PC-3 (cell line): Measurements from ENCODE around the gene FOLR1.
"Not testable (repeated sequence)": the region's sequence is repeated elsewhere in the genome, so short reads cannot be mapped to it uniquely, and the experiment has no call there.

Source experiments
- EZH2 ChIP-seq: fragments of 300-600 bp; sonication (generic); IDR thresholded peaks from one replicate; pipeline ENCODE4 v1.6.1; 2017; ENCODE audit warnings: antibody characterized with exemption, mild to moderate bottlenecking, low read length; ENCODE audit not compliant: unreplicated experiment
- EZH2phosphoT487 ChIP-seq: fragments of 300-600 bp; sonication (generic); IDR thresholded peaks from 2 replicates; pipeline ENCODE4 v1.6.1; 2018; ENCODE audit warnings: mild to moderate bottlenecking, antibody characterized with exemption, low read length, borderline replicate concordance
- TF ChIP-seq, protein P1 (sequence below): fragments of 300-600 bp; sonication (generic); conservative IDR thresholded peaks from 2 replicates; pipeline ENCODE4 v1.5.1; 2017; ENCODE audit warnings: antibody characterized with exemption, low read depth, mild to moderate bottlenecking, low read length

- TF ChIP-seq, protein P1, sequence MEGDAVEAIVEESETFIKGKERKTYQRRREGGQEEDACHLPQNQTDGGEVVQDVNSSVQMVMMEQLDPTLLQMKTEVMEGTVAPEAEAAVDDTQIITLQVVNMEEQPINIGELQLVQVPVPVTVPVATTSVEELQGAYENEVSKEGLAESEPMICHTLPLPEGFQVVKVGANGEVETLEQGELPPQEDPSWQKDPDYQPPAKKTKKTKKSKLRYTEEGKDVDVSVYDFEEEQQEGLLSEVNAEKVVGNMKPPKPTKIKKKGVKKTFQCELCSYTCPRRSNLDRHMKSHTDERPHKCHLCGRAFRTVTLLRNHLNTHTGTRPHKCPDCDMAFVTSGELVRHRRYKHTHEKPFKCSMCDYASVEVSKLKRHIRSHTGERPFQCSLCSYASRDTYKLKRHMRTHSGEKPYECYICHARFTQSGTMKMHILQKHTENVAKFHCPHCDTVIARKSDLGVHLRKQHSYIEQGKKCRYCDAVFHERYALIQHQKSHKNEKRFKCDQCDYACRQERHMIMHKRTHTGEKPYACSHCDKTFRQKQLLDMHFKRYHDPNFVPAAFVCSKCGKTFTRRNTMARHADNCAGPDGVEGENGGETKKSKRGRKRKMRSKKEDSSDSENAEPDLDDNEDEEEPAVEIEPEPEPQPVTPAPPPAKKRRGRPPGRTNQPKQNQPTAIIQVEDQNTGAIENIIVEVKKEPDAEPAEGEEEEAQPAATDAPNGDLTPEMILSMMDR = not testable (repeated sequence)
- not testable (repeated sequence) for TF ChIP-seq EZH2, EZH2phosphoT487
Measured at GRCh38 chr11:72169754-72170153, 22.2 kb upstream of the FOLR1 start.
